CD4-positive, alpha-beta memory T cell (primary cell): ENCODE data around the gene SYT7. TPM values are rescaled to one million over a fixed set of nuclear protein-coding genes. Genes with fewer than 3 reads are reported as not detected.
A peak's percentile ranks its signal among the peaks of the same experiment; 100 is the strongest.

ENCODE experiments used
- CTCF ChIA-PET: fragments of 350-600 bp; sonication (Branson Sonifier 250); formaldehyde crosslinking; loops from one replicate; lab custom pipeline; 2021; ENCODE audit warnings: inconsistent platforms; ENCODE audit not compliant: partially characterized antibody; lab: Charles Lee
- POLR2A ChIA-PET: fragments of 350-600 bp; sonication (Branson Sonifier 250); formaldehyde crosslinking; loops from one replicate; lab custom pipeline; 2021; ENCODE audit not compliant: partially characterized antibody; lab: Charles Lee
- DNase-seq, 5 donors: peaks; one replicate each; pipeline versions ENCODE4 v3.0.0 to v3.0.0-alpha.2; 2020 to 2022; ENCODE audit warnings: mixed read lengths in 1 of 5
- H3K27ac ChIP-seq: one replicate; pipeline ENCODE4 v1.7.0; 2013; ENCODE audit warnings: low read depth, low read length
- H3K27me3 ChIP-seq: 2 replicates; pipeline ENCODE4 v1.7.0; 2013; ENCODE audit warnings: mild to moderate bottlenecking, low read length, moderate library complexity; ENCODE audit not compliant: insufficient read depth
- H3K36me3 ChIP-seq: 2 replicates; pipeline ENCODE4 v1.7.0; 2013; ENCODE audit warnings: mild to moderate bottlenecking, low read length, moderate library complexity; ENCODE audit not compliant: insufficient read depth
- H3K4me1 ChIP-seq: 2 replicates; pipeline ENCODE4 v1.7.0; 2013; ENCODE audit warnings: mild to moderate bottlenecking, low read length, moderate library complexity; ENCODE audit not compliant: insufficient read depth
- H3K4me3 ChIP-seq, 2 donors: one replicate each; pipeline ENCODE4 v1.7.0; 2013; ENCODE audit warnings: low read length in 2 of 2, mild to moderate bottlenecking in 1 of 2
- H3K9me3 ChIP-seq, 2 donors: one replicate each; pipeline ENCODE4 v1.7.0; 2013; ENCODE audit warnings: low read length in 2 of 2, control low read depth in 1 of 2; ENCODE audit not compliant: control insufficient read depth in 1 of 2
- H3K27ac Mint-ChIP-seq, 7 donors: one replicate each; pipeline ENCODE4 v1.8.0; 2020 to 2021; ENCODE audit warnings: mixed read lengths in 7 of 7, mild to moderate bottlenecking in 6 of 7, inconsistent platforms in 3 of 7, moderate library complexity in 3 of 7
- H3K27me3 Mint-ChIP-seq, 2 donors: one replicate each; pipeline ENCODE4 v1.8.0; 2020 to 2021; ENCODE audit warnings: mixed read lengths in 2 of 2
- H3K36me3 Mint-ChIP-seq, 2 donors: one replicate each; pipeline ENCODE4 v1.8.0; 2020 to 2021; ENCODE audit warnings: mixed read lengths in 2 of 2, inconsistent platforms in 1 of 2, mild to moderate bottlenecking in 1 of 2
- H3K4me1 Mint-ChIP-seq, 4 donors: one replicate each; pipeline ENCODE4 v1.8.0; 2020 to 2021; ENCODE audit warnings: mixed read lengths in 4 of 4, mild to moderate bottlenecking in 1 of 4
- H3K4me3 Mint-ChIP-seq, 8 donors: one replicate each; pipeline ENCODE4 v1.8.0; 2020 to 2021; ENCODE audit warnings: mixed read lengths in 8 of 8, mild to moderate bottlenecking in 7 of 8, moderate library complexity in 6 of 8, inconsistent platforms in 3 of 8
- H3K9me3 Mint-ChIP-seq, 8 donors: one replicate each; pipeline ENCODE4 v1.8.0; 2020 to 2021; ENCODE audit warnings: mixed read lengths in 8 of 8, mild to moderate bottlenecking in 5 of 8, inconsistent platforms in 3 of 8, moderate library complexity in 1 of 8
- intact Hi-C: fragments of 100-400 bp; cut with micrococcal nuclease; formaldehyde crosslinking; loops from one replicate; pipeline ENCODE4 v1.15.1; 2023
- polyA plus RNA-seq, 2 donors: library from polyadenylated mRNA; unstranded; fragments of 300-500 nt; fragmentation: Illumina TruSeq; gene quantifications; one replicate each; pipeline ENCODE4 v1.2.3, GENCODE V29; 2021
- total RNA-seq, 2 experiments: library from RNA; stranded (reverse); gene quantifications; one replicate each; pipeline ENCODE4 v1.2.3, GENCODE V29; 2021

The SYT7 gene
- total and polyA plus RNA-seq, 4 experiments from 2014 or later, result not detected

DNA sequence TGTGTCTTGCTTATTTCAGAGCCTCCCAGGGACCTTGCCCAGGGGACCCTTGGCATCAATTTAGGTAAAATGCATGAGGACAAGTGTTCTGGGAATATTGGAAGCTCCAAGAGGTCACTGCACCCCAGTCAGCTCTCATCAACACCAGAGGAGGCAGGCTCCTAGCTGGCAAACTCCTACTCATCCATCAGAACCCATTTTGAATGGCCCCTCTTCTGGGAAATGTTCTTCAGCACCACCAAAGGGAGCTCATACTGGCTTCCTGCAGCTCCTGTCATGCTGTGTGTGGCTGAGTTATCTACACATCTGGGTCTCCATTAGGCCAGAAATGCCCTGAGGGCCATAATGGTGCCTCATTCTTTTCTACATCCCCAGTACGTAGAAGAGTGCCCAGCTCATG is 54.6 kb downstream of the SYT7 start:
- POLR2A ChIA-PET, result no interaction called here
- Mint-ChIP-seq H3K27ac (no peak overlapping the region), H3K4me1 (no peaks in the 10 kb centered on the region), H3K36me3 (no peaks in the 10 kb centered on the region), H3K27me3 (peaks cover 13 to 39% of the 10 kb centered on the region in 2 donors), H3K9me3 (no peaks in the 10 kb centered on the region), H3K4me3 (no peak overlapping the region)
- DNase-seq, result no peak
- no peaks in the 10 kb centered on the region for H3K4me1 ChIP-seq
- H3K27me3 ChIP-seq, result no peaks in the 10 kb centered on the region
- H3K9me3 ChIP-seq, result no peaks in the 10 kb centered on the region
- no peaks in the 10 kb centered on the region for H3K36me3 ChIP-seq
- intact Hi-C loops, result no loop called here
- no peak overlapping the region for H3K4me3 ChIP-seq
- H3K27ac ChIP-seq, result no peak overlapping the region
- CTCF ChIA-PET, result interaction anchor here (1.0 to 2.8 kb wide), 4 partner anchors 9 to 207 kb away, joined by 3 to 10 read pairs (median 4); no protein-coding TSS in a partner anchor

DNA sequence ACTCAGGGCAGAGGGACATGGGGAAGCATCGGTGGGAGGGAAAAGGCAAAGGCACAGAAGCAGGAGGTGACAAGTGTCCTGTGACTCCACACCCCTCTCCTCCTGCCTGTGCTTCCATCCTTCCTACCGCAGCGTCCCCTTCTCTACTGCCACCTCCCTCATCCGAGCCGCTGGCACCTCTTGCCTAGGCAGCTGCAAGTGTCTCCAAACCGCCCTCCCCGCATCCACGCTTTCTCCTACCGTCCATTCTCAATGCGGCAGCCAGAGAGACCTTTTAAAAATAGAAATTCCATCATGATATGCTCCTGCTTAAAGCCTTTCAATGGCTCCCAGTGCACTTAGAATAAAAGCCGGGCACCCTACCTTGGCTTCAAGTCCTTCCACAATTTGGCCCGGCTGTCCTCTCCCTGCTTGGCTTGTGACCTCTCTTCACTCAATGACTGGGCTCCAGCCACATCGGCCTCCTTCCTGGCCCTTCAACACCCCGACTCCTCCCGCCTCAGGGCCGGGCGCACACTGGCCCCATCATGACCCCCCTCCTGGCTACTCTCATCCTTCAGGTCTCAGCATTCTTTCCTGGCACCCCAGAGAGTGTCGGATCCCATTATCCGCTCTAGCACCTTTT is 55.8 kb downstream of the SYT7 start:
- CTCF ChIA-PET, result interaction anchor here (0.8 to 2.8 kb wide), 3 partner anchors 8 to 745 kb away, joined by 3 to 10 read pairs (median 5); no protein-coding TSS in a partner anchor
- H3K9me3 ChIP-seq, result no peaks in the 10 kb centered on the region

DNA sequence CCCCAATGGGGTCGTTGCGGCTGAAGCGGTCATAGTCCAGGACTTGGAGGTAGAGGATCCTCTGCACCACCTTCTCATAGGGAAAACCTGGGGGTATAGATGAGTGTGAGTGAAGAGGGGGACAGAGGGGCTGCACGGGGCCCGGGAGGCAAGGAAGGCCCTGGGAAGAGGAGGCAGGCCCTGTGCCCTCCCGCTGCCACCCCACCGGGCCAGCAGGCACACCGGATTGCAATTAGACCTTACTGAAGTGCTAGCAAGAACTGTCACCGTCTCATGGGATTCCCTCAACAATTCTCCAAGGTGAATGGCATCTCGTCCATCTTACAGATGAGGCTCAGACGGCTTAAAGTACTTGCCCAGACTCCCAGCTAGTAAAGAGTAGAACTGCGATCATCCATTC is 56.4 kb downstream of the SYT7 start:
- H3K27ac ChIP-seq, result no peak overlapping the region
- Mint-ChIP-seq H3K36me3 (no peaks in the 10 kb centered on the region), H3K27ac (no peak overlapping the region), H3K4me1 (no peaks in the 10 kb centered on the region), H3K4me3 (no peak overlapping the region), H3K9me3 (no peaks in the 10 kb centered on the region), H3K27me3 (peaks cover 13 to 34% of the 10 kb centered on the region in 2 donors)
- H3K9me3 ChIP-seq, result no peaks in the 10 kb centered on the region
- intact Hi-C loops, result no loop called here
- CTCF ChIA-PET, result interaction anchor here (0.8 kb wide), 1 partner anchor 744 kb away, joined by 3 read pairs; no protein-coding TSS in a partner anchor
- H3K27me3 ChIP-seq, result no peaks in the 10 kb centered on the region
- H3K4me3 ChIP-seq, result no peak overlapping the region
- no peaks in the 10 kb centered on the region for H3K4me1 ChIP-seq
- H3K36me3 ChIP-seq, result no peaks in the 10 kb centered on the region
- no peak for DNase-seq
- POLR2A ChIA-PET, result no interaction called here

More for the DNA sequence above, 55.8 kb downstream of the SYT7 start:
- H3K27ac ChIP-seq, result no peak overlapping the region
- POLR2A ChIA-PET, result no interaction called here
- Mint-ChIP-seq H3K27me3 (peaks cover 13 to 35% of the 10 kb centered on the region in 2 donors), H3K4me3 (no peak overlapping the region), H3K27ac (peak overlapping the region in 1 of 7 donors; percentile 55), H3K36me3 (no peaks in the 10 kb centered on the region), H3K9me3 (no peaks in the 10 kb centered on the region), H3K4me1 (no peaks in the 10 kb centered on the region)
- H3K27me3 ChIP-seq, result no peaks in the 10 kb centered on the region
- H3K4me1 ChIP-seq, result no peaks in the 10 kb centered on the region
- H3K36me3 ChIP-seq, result no peaks in the 10 kb centered on the region
- H3K4me3 ChIP-seq, result no peak overlapping the region
- DNase-seq, result no peak
- intact Hi-C loops, result no loop called here

DNA sequence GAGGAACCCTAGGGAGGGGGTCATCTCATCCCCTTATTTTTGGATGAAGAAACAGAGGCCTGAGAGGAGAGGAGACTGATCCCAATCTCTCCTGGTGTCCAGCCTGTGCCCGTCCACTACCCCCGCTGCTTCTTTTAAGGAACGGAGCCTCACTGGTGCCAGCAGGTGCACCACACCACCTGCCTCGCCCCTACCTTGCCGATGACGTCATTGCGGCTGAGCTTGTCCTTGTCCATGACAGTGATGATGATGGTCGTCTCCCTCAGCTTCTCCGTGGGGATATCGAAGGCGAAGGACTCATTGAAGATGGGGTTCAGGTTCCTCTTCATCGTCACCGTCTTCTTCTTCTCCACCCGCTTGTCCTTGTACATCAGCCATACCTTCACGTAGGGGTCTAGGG is 58.0 kb downstream of the SYT7 start:
- Histone ChIP-seq H3K9me3 (no peaks in the 10 kb centered on the region), H3K36me3 (no peaks in the 10 kb centered on the region), H3K4me3 (no peak overlapping the region), H3K4me1 (no peaks in the 10 kb centered on the region), H3K27me3 (no peaks in the 10 kb centered on the region), H3K27ac (no peak overlapping the region)
- intact Hi-C loops, result no loop called here
- Mint-ChIP-seq H3K4me3 (no peak overlapping the region), H3K36me3 (no peaks in the 10 kb centered on the region), H3K9me3 (no peaks in the 10 kb centered on the region), H3K27me3 (peaks cover 12 to 33% of the 10 kb centered on the region in 2 donors), H3K27ac (peak overlapping the region in 1 of 7 donors; percentile 30), H3K4me1 (no peaks in the 10 kb centered on the region)
- DNase-seq, result no peak
- CTCF ChIA-PET, result interaction anchor here (0.8 kb wide), 1 partner anchor 10 kb away, joined by 3 read pairs; no protein-coding TSS in a partner anchor
- POLR2A ChIA-PET, result no interaction called here

DNA sequence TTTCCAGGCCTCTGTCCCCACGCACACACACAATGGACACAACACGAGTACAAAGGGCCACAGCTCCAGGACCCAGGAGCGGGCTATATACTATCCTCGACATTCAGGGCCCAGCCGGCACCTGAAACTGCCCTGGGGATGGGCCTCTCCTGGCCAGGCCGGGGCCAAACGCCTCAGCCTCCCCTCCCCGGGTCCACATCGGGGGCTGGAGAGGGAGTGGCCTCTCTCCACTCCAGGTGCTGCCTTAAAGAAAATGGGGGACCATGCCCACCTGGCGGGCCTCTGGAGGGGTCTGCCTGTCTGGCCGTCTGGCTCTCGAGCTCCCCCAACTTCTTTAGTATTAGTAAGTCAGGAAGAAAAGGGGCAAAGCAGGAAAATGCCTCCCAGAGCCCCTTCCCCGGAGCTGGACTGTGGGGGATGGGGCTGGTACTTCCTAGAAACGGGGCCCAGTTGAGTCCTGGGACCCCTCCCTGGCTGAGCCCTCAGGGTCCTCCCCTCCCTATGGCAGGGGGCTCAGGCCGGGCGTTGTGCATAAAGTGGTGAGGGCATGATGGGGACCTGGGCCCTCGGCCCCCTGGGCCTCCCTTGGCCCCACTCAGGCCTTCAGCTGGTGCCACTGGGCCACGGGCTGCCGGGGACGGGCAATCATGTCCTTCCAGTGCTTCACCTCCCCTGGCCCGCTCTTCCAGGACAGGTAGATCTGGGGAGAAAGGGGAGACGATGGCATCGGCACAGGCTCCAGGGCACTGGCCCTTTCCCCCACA is 62.7 kb downstream of the SYT7 start:
- POLR2A ChIA-PET, result no interaction called here
- no peaks in the 10 kb centered on the region for H3K36me3 ChIP-seq
- H3K4me3 ChIP-seq, result no peak overlapping the region
- H3K36me3 Mint-ChIP-seq, result no peaks in the 10 kb centered on the region
- intact Hi-C loops, result no loop called here
- no peaks in the 10 kb centered on the region for H3K9me3 ChIP-seq
- no peak for DNase-seq
- H3K27ac Mint-ChIP-seq, result no peak overlapping the region
- peaks cover 4 to 15% of the 10 kb centered on the region in 2 donors for H3K27me3 Mint-ChIP-seq
- peaks cover 11% of the 10 kb centered on the region for H3K4me1 ChIP-seq
- H3K27me3 ChIP-seq, result no peaks in the 10 kb centered on the region
- H3K27ac ChIP-seq, result no peak overlapping the region
- CTCF ChIA-PET, result interaction anchor here (1.0 to 3.6 kb wide), 12 partner anchors 8 to 208 kb away, joined by 3 to 43 read pairs (median 8); a partner anchor contains a TSS
- no peak overlapping the region for H3K4me3 Mint-ChIP-seq
- H3K9me3 Mint-ChIP-seq, result no peaks in the 10 kb centered on the region
- peaks cover 2 to 8% (median 7%) of the 10 kb centered on the region in 4 donors for H3K4me1 Mint-ChIP-seq

DNA sequence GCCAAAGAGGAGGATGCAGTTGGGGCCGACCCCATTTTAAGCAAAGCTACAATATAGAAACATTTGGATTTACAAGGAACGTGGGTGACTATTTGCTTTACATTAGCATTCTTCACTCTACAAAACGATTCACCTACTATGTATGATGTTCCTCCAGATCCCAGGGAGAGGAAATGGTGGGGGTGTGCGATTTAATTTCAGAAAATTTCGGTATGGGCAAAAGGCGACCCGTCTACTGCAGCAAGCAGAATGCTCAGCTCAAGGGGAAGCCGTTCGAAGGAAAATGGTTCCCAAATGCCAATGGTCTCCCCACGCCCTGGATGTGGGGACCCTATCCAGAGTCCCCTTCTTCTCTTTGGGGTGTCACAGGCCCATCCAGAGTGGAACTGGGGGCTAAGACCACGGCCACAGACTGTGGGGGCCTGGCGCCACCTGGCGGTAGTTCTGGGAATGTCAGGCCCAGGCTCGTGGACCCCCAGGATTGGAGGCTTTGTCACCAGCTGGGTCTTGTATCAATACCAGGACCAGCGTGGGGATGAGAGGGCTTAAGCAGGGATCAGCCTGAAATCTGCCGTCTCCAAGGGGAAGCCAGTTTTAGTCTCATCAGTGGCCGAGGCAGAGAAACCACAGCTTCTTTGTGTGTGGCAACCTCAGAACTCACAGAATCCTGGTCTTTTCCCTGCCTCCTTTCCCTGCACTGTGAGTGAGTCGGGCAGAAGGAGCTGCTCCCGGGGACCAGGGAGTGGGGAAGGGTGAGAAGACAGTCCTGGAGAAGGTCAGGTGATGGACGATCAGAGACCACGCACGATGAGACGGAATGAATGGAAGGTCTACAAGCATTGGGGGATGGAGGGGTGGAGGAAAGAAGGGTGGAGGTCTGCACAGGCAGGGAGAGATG is 64.0 kb downstream of the SYT7 start:
- intact Hi-C loops, result loop anchor here (1.0 to 2.0 kb wide), 2 partner anchors 40 to 180 kb away; no protein-coding TSS in a partner anchor
- CTCF ChIA-PET, result interaction anchor here (0.6 to 3.6 kb wide), 22 partner anchors 8 to 210 kb away, joined by 3 to 43 read pairs (median 5); a partner anchor contains a TSS
- peak in 4 of 5 donors; percentile 37 to 48 (median 41) for DNase-seq
- Histone ChIP-seq H3K36me3 (no peaks in the 10 kb centered on the region), H3K4me1 (peaks cover 11% of the 10 kb centered on the region), H3K27me3 (no peaks in the 10 kb centered on the region), H3K9me3 (no peaks in the 10 kb centered on the region), H3K4me3 (no peak overlapping the region), H3K27ac (no peak overlapping the region)
- H3K36me3 Mint-ChIP-seq, result no peaks in the 10 kb centered on the region
- peak overlapping the region in 1 of 7 donors; percentile 46 for H3K27ac Mint-ChIP-seq
- H3K4me1 Mint-ChIP-seq, result peaks cover 2 to 8% (median 7%) of the 10 kb centered on the region in 4 donors
- H3K27me3 Mint-ChIP-seq, result peaks cover 4 to 23% of the 10 kb centered on the region in 2 donors
- peak overlapping the region in 5 of 8 donors; percentile 12 to 77 (median 57) for H3K4me3 Mint-ChIP-seq
- no peaks in the 10 kb centered on the region for H3K9me3 Mint-ChIP-seq
- POLR2A ChIA-PET, result no interaction called here
